HL-60 (cell line): ENCODE results near the gene TTN.

Source experiments
- CTCF ChIP-seq: IDR thresholded peaks from one replicate; pipeline ENCODE4 v1.5.1; 2011; ENCODE audit warnings: low read length, control low read depth, inconsistent platforms; ENCODE audit not compliant: insufficient read depth
- GABPA ChIP-seq: IDR thresholded peaks from 2 replicates; pipeline ENCODE4 v1.6.1; 2012; ENCODE audit warnings: low read depth
- POLR2AphosphoS5 ChIP-seq: IDR thresholded peaks from 2 replicates; pipeline ENCODE4 v1.6.1; 2012; ENCODE audit warnings: low read depth
- SPI1 ChIP-seq: IDR thresholded peaks from 2 replicates; pipeline ENCODE4 v1.6.1; 2012; ENCODE audit warnings: low read depth, mild to moderate bottlenecking, borderline replicate concordance

GRCh38 chr2:178579006-178579405, 228.2 kb downstream of the TTN start:
- no peak for TF ChIP-seq CTCF
- no peak for TF ChIP-seq POLR2AphosphoS5
- TF ChIP-seq GABPA, result no peak
- TF ChIP-seq SPI1, result no peak
